Measurements from ENCODE around the gene PPP1R13B.

Gene PPP1R13B

DNA sequence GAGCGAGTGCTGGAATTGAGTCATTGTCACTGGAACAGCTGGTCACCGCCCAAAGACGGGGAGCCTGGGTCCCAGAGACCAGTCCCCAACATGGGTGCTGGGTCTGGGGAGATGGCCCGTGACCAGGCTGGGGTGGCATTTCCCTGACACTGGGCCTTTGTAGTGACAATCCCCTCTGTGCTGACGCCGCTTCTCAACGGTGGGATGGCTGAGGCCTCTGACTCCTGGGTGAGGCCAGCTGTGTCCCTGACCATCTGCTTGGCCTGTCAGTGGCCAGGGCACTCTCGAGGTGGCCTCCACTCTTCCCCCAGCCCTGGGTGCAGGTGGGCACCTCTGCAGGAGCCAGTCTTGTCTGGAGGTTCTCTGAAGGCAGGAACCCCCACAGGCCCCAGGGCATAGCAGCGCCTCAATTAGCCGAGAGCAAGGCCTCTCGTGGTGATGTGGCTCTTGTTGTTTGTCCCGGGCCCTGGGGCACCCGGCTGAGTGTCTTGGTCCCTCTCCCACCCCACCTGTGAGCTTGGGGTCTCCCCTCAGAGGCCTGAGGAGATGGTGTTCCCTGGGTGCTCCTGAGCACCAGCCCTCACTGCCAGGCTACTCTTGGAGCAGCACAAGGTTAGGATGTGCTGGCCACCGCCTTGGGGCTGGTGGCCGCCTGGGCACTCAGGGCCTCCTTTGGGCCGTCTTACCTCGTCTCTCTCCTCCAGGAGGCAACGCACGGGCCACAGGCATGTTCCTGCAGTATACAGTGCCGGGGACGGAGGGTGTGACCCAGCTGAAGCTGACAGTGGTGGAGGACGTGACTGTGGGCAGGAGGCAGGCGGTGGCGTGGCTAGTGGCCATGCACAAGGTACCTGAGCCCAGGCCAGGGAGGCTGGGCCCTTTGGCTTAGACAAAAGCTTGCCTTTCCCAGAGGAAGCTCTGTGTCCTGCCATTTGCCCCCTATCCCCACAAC is 115.2 kb downstream of the PPP1R13B start:
- H3K27ac Mint-ChIP-seq: no peak overlapping the region
- H3K27me3 Mint-ChIP-seq: no peaks in the 10 kb centered on the region
- H3K36me3 Mint-ChIP-seq: no peaks in the 10 kb centered on the region
- H3K9me3 Mint-ChIP-seq: no peaks in the 10 kb centered on the region
- H3K4me1 Mint-ChIP-seq: no peaks in the 10 kb centered on the region
- no peak overlapping the region for H3K4me3 Mint-ChIP-seq

DNA sequence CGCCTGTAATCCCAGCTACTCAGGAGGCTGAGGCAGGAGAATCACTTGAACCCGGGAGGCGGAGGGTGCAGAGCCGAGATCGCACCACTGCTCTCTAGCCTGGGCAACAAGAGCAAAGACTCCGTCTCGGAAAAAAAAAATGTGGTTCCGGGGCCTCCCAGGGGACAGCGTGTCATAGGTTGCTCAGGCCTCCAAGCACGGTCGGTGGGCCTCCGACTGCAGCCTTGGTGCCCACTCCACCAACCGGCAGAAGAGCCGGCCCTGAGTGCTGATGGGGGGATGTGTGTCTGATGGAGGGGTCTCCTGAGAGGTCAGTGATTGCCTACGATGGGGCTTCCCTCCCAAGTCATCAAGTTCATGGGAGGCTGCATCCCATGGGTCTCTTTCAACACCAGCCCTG is 115.9 kb downstream of the PPP1R13B start:
- no peaks in the 10 kb centered on the region for H3K27me3 Mint-ChIP-seq
- H3K4me1 Mint-ChIP-seq: no peaks in the 10 kb centered on the region
- no peaks in the 10 kb centered on the region for H3K36me3 Mint-ChIP-seq
- no peak overlapping the region for H3K4me3 Mint-ChIP-seq
- no peak overlapping the region for H3K27ac Mint-ChIP-seq
- H3K9me3 Mint-ChIP-seq: no peaks in the 10 kb centered on the region

DNA sequence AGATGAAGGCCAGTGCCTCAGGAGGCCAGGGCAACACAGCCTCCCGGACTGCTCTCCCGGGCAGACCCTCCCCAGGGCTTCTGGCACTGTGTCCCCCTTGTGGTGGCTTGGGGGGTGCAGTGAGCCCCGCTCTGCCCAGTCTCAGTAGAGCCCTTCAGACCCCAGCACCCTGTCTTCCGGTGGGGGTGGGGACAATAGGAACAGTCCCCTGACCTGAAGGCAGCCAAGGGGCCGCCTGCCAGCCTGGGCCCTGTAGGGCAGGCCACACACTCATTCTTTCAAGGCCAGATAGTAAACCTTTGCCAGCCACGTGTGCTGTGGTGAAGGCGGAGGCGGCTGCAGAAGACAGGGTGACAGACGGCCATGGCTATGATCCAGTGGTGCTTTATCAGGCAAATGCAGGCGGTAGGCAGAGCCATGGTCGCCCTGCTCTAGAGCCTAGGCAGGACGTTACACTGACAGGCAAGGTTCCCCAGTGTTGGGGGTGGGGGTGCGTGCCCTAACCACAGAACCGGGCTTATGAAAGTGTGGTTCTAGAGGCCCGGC is 116.8 kb downstream of the PPP1R13B start:
- Mint-ChIP-seq H3K36me3 (no peaks in the 10 kb centered on the region), H3K4me1 (no peaks in the 10 kb centered on the region), H3K27me3 (no peaks in the 10 kb centered on the region), H3K4me3 (no peak overlapping the region), H3K9me3 (no peaks in the 10 kb centered on the region), H3K27ac (no peak overlapping the region)

DNA sequence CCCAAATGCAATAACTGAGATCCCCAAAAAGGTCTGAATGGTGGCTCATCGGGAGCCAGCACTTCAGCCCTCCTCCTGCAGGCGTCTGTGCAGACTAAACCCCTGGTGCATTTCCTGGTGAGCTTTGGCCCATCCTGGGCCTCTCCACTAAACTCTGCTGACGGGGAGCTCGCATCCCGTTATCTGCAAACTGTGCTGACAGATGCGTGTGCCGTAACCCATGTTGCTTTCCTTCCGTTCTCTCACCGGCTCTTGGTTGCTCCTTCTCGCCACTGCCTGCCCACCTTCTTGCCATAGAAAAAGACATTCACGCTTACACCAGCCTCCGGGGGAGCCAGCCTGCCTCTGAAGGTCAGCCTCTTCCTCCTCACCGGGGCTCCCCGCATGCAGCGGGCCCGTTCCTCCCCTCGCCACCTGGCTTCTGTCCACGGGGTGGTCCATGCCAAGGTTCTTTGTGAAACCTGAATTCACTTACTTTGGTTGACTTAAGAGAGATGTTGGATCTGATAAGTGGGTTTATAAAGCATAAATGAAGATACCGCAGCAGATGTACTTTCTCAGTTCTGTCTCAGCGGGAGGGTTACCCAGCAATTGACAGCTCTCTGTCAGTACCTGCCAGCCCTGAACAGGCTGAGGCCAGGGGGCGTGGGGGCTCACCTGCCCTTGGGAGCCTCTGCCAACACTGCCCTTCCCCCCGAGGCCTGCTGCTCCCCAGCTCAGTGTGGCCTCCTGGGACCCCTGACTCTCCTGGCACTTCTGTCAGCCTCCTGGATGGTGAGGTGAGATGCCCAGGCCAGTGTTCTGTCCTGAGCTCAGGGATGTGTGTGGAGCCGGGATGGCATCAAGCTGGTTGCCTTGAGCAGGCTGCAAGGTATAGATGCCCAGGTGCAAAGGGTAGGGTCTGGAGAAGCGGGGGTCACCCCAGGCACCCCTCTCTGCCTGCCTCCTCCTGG is 117.6 kb downstream of the PPP1R13B start:
- H3K9me3 Mint-ChIP-seq: no peaks in the 10 kb centered on the region
- no peaks in the 10 kb centered on the region for H3K27me3 Mint-ChIP-seq
- no peak overlapping the region for H3K4me3 Mint-ChIP-seq
- H3K27ac Mint-ChIP-seq: no peak overlapping the region
- H3K4me1 Mint-ChIP-seq: no peaks in the 10 kb centered on the region
- H3K36me3 Mint-ChIP-seq: no peaks in the 10 kb centered on the region

DNA sequence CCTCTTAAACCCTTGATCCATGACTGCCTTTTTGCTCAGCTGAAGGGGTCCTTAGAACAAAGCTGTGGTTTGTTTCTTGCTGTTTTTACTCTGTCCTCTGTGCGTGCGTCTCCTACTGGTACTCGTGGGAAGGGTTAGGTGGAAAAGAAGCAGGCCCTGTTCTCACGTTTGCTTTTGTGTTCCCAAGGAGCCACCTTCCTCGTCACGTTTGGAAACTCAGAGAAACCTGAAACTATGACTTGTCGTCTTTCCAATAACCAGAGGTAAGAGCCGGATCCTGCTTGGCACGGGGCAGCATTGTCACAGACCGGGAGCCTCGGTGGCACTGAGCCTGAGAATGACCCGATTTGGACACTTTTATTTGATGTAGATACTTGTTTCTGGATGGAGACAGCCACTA is 118.7 kb downstream of the PPP1R13B start:
- no peaks in the 10 kb centered on the region for H3K36me3 Mint-ChIP-seq
- no peaks in the 10 kb centered on the region for H3K27me3 Mint-ChIP-seq
- H3K27ac Mint-ChIP-seq: no peak overlapping the region

DNA sequence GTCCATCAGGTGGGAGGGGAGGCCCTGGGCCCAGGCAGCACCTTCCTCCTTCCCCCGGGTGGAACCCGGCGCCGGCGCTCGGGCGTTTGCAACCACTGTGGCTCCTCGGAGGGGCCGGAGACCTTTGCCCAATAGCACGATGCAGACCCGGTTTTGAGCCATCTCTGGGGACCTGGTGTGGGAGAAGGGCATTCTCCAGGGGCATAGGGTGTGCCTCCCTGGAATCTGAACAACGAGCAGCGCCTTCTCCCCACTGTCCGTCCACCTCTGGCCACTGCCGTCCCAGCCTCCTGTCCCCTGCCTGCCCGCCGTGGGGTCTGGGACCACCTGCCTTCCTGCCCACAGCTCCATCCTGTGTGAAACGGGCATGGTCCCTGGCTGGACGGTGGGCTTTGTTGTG is 119.2 kb downstream of the PPP1R13B start:
- no peak overlapping the region for H3K27ac Mint-ChIP-seq
- no peak overlapping the region for H3K4me3 Mint-ChIP-seq
- no peaks in the 10 kb centered on the region for H3K9me3 Mint-ChIP-seq
- H3K27me3 Mint-ChIP-seq: no peaks in the 10 kb centered on the region
- H3K4me1 Mint-ChIP-seq: no peaks in the 10 kb centered on the region
- no peaks in the 10 kb centered on the region for H3K36me3 Mint-ChIP-seq

More for the DNA sequence above, 118.7 kb downstream of the PPP1R13B start:
- H3K4me3 Mint-ChIP-seq: no peak overlapping the region
- no peaks in the 10 kb centered on the region for H3K4me1 Mint-ChIP-seq
- H3K9me3 Mint-ChIP-seq: no peaks in the 10 kb centered on the region

DNA sequence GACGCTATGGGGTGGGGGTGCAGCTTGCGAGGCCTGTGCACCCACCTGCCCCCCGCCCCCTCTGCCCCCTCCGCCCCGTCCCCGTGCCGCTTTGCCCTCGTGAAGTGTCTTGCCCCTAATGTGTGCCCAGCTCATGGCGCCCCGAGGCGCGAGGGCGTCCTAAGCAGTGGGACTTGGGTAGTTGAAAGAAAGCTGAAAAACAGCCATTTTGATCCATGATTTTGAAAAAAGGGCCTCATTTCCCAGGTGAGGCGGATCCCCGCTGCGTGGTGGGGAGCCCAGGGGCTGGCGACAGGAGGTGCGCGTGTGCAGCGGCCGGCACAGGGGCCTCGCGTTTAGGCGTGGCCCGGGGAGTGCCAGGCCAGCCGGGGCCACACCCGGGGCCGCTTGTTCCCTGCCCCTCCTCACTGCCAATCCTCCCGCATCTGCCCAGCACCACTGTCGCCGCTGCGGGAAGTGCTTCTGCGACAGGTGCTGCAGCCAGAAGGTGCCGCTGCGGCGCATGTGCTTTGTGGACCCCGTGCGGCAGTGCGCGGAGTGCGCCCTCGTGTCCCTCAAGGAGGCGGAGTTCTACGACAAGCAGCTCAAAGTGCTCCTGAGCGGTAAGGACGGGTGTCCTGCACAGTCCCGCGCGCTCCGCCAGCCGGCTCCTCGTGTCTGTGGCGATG is 119.9 kb downstream of the PPP1R13B start:
- Mint-ChIP-seq H3K9me3 (no peaks in the 10 kb centered on the region), H3K27me3 (no peaks in the 10 kb centered on the region), H3K4me1 (no peaks in the 10 kb centered on the region), H3K4me3 (no peak overlapping the region), H3K27ac (no peak overlapping the region), H3K36me3 (no peaks in the 10 kb centered on the region)

DNA sequence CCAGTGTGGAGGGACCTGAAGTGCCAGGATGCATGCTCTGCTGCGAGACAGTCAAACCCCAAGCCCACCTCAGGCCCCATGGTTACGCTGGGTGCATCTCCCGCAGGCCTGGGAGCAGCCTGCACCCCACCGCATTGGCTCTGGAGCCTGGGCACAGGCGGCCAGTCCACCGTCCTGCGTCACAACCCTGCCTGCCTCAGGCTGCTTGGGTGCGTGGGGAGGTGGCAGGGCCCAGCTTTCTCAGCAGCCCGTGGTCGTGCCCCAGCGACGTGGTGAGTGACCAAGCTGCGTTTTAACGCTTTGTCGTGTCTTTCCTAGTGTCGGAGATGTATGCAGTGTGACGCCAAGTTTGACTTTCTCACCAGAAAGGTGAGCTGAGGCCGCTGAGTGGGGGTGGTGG is 120.9 kb downstream of the PPP1R13B start:
- Mint-ChIP-seq H3K9me3 (no peaks in the 10 kb centered on the region), H3K4me1 (peaks cover 4% of the 10 kb centered on the region), H3K27me3 (no peaks in the 10 kb centered on the region), H3K27ac (no peak overlapping the region), H3K4me3 (no peak overlapping the region), H3K36me3 (no peaks in the 10 kb centered on the region)

DNA sequence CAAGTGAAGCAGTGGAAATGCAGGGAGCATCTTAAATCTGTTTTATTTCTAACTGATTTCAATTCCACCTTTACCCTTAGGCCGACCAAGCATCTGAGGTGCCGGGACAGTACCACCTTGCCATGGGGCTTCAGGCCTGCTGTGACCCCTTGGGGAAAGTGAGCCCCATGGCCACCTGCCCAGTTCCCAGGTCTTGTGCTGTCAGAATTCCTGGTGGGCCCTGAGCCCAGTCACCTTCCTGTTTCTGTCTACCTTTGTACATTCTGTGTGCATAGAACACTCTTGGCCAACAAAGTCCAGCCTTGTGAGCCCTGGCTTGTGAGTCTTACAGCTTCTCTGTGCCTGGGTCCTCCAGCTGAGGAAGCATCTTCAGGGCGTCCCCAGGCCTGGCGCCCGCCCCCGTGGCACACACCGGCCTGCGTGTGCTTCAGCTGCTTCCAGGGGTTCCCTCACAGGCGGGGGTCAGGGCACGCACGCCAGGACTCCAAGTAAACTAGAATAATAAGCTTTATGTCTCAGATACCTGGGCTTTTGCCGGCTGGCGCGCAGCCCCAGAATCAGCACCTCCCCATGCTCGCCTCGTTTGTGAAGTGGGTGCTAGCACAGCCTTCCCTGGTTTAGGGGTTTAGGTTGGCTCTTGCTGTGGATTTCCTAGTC is 121.5 kb downstream of the PPP1R13B start:
- Mint-ChIP-seq H3K4me1 (peaks cover 9% of the 10 kb centered on the region), H3K27ac (no peak overlapping the region)

DNA sequence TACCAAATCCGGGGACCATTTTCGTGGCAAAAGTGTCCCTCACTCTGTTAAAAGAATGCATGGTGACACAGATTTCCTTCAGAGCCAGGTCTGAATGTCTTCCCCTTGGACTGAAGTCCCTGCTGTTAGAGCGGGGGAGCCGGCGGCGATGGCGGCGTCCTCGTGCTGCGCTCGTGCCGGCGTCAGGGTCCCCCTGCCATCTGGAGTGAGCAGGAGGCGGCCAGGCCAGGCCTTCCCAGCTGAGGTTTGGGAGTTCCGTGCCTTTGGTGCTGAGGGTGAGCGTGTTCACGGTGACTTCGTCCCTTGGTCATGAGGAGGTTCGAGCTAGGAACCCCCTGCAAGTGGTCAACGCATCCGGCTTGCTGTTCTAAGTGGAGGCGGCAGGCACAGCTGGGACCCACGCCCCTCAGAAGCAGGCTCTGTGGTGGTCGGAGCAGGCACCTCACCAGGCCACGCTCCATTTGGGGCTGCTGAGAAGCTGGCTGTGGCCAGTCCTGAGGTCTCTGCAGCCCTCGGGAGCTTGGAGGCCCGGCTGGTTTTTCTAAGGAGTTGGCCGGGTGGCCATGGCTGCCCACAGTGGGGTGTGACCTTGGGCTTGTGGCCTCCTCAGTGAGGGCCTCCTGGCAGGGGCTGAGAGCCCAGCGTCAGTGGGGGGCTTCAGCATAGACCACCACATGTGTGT is 122.2 kb downstream of the PPP1R13B start:
- H3K27me3 Mint-ChIP-seq: no peaks in the 10 kb centered on the region
- H3K9me3 Mint-ChIP-seq: no peaks in the 10 kb centered on the region
- peaks cover 12% of the 10 kb centered on the region for H3K4me1 Mint-ChIP-seq
- H3K36me3 Mint-ChIP-seq: no peaks in the 10 kb centered on the region
- no peak overlapping the region for H3K27ac Mint-ChIP-seq
- no peak overlapping the region for H3K4me3 Mint-ChIP-seq

More for the DNA sequence above, 121.5 kb downstream of the PPP1R13B start:
- H3K27me3 Mint-ChIP-seq: no peaks in the 10 kb centered on the region
- H3K36me3 Mint-ChIP-seq: no peaks in the 10 kb centered on the region
- H3K9me3 Mint-ChIP-seq: no peaks in the 10 kb centered on the region
- H3K4me3 Mint-ChIP-seq: no peak overlapping the region

DNA sequence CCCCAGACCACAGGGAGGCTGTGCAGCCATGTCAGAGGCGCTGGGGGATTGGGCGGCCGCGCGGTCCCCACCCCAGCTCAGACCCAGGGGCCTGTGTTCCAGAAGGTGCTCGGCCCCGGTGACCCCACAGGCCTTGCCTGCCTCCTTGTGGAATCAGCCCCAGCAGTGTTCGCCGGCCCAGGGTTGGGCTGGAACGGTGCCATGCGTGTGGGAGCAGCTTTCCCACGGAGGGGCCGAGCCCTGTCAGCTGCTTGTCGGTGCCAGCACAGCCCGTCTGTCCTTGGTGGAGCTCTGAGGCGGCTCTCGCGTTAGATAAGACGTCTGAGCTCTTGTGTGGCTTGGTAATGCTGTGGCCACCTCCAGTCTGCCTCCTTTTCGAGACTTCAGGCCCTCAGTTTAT is 123.3 kb downstream of the PPP1R13B start:
- Mint-ChIP-seq H3K4me3 (no peak overlapping the region), H3K27ac (no peak overlapping the region), H3K9me3 (no peaks in the 10 kb centered on the region), H3K27me3 (no peaks in the 10 kb centered on the region), H3K4me1 (peaks cover 23% of the 10 kb centered on the region), H3K36me3 (no peaks in the 10 kb centered on the region)

DNA sequence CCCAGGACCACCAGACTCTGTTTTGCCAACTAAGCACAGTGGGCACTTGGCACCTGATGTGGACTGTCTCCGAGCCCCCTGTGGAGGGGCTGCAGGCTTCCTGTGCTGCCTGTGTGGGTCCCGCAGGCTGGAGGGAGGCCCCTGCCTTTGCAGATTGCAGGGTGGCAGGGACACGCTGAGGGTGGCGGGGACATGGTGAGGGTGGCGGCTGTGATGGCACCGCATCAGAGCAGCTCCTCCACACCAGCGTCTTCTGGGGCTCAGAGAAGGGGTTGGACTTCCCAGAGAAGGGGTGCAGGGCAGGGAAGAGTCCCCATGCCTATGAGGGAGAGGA is 123.7 kb downstream of the PPP1R13B start:
- H3K27me3 Mint-ChIP-seq: no peaks in the 10 kb centered on the region
- H3K4me1 Mint-ChIP-seq: peaks cover 26% of the 10 kb centered on the region
- H3K36me3 Mint-ChIP-seq: no peaks in the 10 kb centered on the region
- H3K4me3 Mint-ChIP-seq: no peak overlapping the region
- H3K27ac Mint-ChIP-seq: no peak overlapping the region
- no peaks in the 10 kb centered on the region for H3K9me3 Mint-ChIP-seq

DNA sequence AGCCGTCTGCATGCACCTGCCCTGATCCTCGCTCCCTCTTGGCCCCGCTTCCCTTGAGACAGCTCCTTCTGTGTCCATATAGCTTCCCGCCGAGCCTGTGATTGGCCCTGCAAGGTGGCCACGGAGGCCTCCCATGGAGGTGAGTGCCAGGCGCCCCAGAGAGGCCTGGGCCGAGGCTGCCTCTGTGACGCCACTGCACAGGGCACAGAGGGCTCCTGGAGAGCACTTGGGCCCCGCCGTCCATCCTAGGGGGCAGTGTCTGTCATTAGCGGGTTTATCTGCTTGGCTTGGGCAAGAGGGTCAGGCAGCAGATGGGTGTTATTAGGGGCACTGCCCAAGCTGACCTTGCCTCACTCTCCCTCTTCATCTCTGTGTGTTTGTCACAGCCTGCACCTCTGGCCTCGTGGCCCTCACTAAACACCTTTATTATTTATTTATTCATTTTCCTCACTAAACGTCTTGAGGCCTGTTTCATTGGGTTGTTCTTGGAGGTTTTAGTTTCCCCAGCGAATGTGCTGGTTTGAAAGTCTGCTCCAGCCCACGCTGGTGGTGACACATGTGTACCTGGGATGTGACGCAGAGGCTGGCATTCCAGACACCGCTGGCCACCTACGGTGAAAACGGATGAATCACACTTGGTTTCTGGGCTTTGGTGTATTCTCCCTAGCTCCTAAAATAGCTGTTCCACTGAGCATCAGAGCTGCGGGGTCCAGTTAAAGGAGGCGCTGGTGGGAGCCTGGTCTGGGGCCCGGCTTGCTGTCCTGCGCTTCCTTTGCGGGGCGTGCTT is 125.8 kb downstream of the PPP1R13B start:
- Mint-ChIP-seq H3K27ac (no peak overlapping the region), H3K4me1 (peaks cover 48% of the 10 kb centered on the region), H3K9me3 (no peaks in the 10 kb centered on the region), H3K27me3 (no peaks in the 10 kb centered on the region), H3K36me3 (no peaks in the 10 kb centered on the region), H3K4me3 (no peak overlapping the region)

DNA sequence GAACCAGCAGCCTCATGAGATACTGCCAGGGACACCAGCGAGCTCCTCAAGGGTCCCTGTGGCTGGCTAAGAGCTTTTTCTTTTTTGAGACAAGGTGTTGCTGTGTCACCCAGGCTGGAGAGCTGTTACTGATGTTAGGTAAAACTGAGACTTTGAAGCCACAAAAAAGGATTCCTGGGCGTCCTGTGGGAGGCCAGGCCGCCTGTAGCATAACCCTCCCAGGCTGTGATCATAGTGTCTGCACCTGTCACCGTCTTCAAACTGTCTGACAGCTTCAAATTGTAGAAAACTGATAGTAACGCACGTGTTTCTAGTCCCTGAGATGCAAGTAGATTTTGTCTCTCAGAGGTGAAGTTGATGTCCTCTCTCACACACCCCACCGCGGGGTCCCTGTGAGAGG is 127.6 kb downstream of the PPP1R13B start:
- Mint-ChIP-seq H3K9me3 (no peaks in the 10 kb centered on the region), H3K4me3 (peak overlapping the region; percentile 7), H3K4me1 (peaks cover 51% of the 10 kb centered on the region), H3K36me3 (no peaks in the 10 kb centered on the region), H3K27ac (no peak overlapping the region), H3K27me3 (no peaks in the 10 kb centered on the region)
